ENCODE results near the gene ROBO4.

ROBO4 gene

GRCh38 chr11:124869331-124869730 is 28.3 kb downstream of the ROBO4 start:
- H3K9me2 ChIP-seq (replicated peaks; ENCODE audit: control insufficient read depth, low read length) = no peaks in the 10 kb centered on the region
- H3F3A ChIP-seq (ENCODE audit: control insufficient read depth, insufficient read depth) = no peaks in the 10 kb centered on the region
- no peak overlapping the region for H3K4me3 ChIP-seq (ENCODE audit: low read length)
- peaks cover 31% of the 10 kb centered on the region for H3K27me3 ChIP-seq (ENCODE audit: control insufficient read depth, low read length)
- no peak for TF ChIP-seq EZH2phosphoT487 (IDR thresholded peaks at IDR 0.05; ENCODE audit: borderline replicate concordance, low read length)
- TF ChIP-seq, protein P1, sequence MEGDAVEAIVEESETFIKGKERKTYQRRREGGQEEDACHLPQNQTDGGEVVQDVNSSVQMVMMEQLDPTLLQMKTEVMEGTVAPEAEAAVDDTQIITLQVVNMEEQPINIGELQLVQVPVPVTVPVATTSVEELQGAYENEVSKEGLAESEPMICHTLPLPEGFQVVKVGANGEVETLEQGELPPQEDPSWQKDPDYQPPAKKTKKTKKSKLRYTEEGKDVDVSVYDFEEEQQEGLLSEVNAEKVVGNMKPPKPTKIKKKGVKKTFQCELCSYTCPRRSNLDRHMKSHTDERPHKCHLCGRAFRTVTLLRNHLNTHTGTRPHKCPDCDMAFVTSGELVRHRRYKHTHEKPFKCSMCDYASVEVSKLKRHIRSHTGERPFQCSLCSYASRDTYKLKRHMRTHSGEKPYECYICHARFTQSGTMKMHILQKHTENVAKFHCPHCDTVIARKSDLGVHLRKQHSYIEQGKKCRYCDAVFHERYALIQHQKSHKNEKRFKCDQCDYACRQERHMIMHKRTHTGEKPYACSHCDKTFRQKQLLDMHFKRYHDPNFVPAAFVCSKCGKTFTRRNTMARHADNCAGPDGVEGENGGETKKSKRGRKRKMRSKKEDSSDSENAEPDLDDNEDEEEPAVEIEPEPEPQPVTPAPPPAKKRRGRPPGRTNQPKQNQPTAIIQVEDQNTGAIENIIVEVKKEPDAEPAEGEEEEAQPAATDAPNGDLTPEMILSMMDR (IDR thresholded peaks at IDR 0.05; ENCODE audit: low read depth, low read length, poor library complexity, severe bottlenecking) = no peak
- H3K79me2 ChIP-seq (ENCODE audit: control insufficient read depth, low read length) = no peaks in the 10 kb centered on the region
- H4K20me1 ChIP-seq (ENCODE audit: control insufficient read depth, insufficient read depth, low read depth, low read length) = no peaks in the 10 kb centered on the region
- no peaks in the 10 kb centered on the region for H3K9me3 ChIP-seq (ENCODE audit: control insufficient read depth, insufficient read depth, low read length)
- no peak overlapping the region for H3K27ac ChIP-seq (ENCODE audit: low read depth, low read length)
- no peak overlapping the region for H3K4me2 ChIP-seq (ENCODE audit: low read length)
- H3K4me1 ChIP-seq (ENCODE audit: control insufficient read depth, low read length) = no peaks in the 10 kb centered on the region
- no peaks in the 10 kb centered on the region for H3K36me3 ChIP-seq (ENCODE audit: control insufficient read depth, low read length)

GRCh38 chr11:124868331-124869274 is 29.1 kb downstream of the ROBO4 start:
- Histone ChIP-seq H3K4me2 (ENCODE audit: low read length) (no peak overlapping the region), H3K9me3 (ENCODE audit: control insufficient read depth, insufficient read depth, low read length) (no peaks in the 10 kb centered on the region), H3K4me3 (ENCODE audit: low read length) (no peak overlapping the region), H3K27ac (ENCODE audit: low read depth, low read length) (no peak overlapping the region), H3K27me3 (ENCODE audit: control insufficient read depth, low read length) (peaks cover 29% of the 10 kb centered on the region), H3F3A (ENCODE audit: control insufficient read depth, insufficient read depth) (no peaks in the 10 kb centered on the region), H4K20me1 (ENCODE audit: control insufficient read depth, insufficient read depth, low read depth, low read length) (no peaks in the 10 kb centered on the region), H3K36me3 (ENCODE audit: control insufficient read depth, low read length) (no peaks in the 10 kb centered on the region), H3K4me1 (ENCODE audit: control insufficient read depth, low read length) (no peaks in the 10 kb centered on the region), H3K9me2 (replicated peaks; ENCODE audit: control insufficient read depth, low read length) (no peaks in the 10 kb centered on the region), H3K79me2 (ENCODE audit: control insufficient read depth, low read length) (no peaks in the 10 kb centered on the region)
- TF ChIP-seq, protein P1 (IDR thresholded peaks at IDR 0.05; ENCODE audit: low read depth, low read length, poor library complexity, severe bottlenecking) = no peak
- no peak for TF ChIP-seq EZH2phosphoT487 (IDR thresholded peaks at IDR 0.05; ENCODE audit: borderline replicate concordance, low read length)

DNA sequence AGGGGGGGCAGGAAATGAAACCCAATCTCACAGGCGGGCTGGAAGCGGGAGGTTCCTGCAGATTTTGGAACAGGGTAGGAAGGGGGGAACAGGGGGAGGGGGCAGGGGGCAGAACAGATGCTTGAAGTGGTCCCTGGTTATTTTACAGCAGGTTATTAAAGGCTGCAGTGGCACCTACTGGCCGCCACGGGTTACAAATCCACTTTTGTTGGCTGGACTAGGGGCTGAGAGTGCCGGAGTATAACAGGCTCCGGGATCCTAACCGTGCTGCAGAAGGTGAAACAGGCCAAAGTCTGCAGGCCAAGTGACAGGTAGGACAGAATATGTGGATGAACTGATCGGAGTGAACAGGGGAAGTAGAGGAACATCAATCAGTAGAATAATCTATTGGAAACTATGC is 30.0 kb downstream of the ROBO4 start:
- Histone ChIP-seq H3K4me2 (ENCODE audit: low read length) (no peak overlapping the region), H4K20me1 (ENCODE audit: control insufficient read depth, insufficient read depth, low read depth, low read length) (no peaks in the 10 kb centered on the region), H3F3A (ENCODE audit: control insufficient read depth, insufficient read depth) (no peaks in the 10 kb centered on the region), H3K9me3 (ENCODE audit: control insufficient read depth, insufficient read depth, low read length) (no peaks in the 10 kb centered on the region), H3K36me3 (ENCODE audit: control insufficient read depth, low read length) (no peaks in the 10 kb centered on the region), H3K4me1 (ENCODE audit: control insufficient read depth, low read length) (no peaks in the 10 kb centered on the region), H3K79me2 (ENCODE audit: control insufficient read depth, low read length) (no peaks in the 10 kb centered on the region), H3K27me3 (ENCODE audit: control insufficient read depth, low read length) (peaks cover 37% of the 10 kb centered on the region), H3K4me3 (ENCODE audit: low read length) (no peak overlapping the region), H3K27ac (ENCODE audit: low read depth, low read length) (no peak overlapping the region), H3K9me2 (replicated peaks; ENCODE audit: control insufficient read depth, low read length) (no peaks in the 10 kb centered on the region)
- TF ChIP-seq EZH2phosphoT487 (IDR thresholded peaks at IDR 0.05; ENCODE audit: borderline replicate concordance, low read length) = no peak
- TF ChIP-seq, protein P1 (IDR thresholded peaks at IDR 0.05; ENCODE audit: low read depth, low read length, poor library complexity, severe bottlenecking) = peak; percentile 44
